Vagina (tissue), 2 donors: ENCODE results near the gene ADORA1. TPM values are rescaled to one million over a fixed set of nuclear protein-coding genes. Genes with fewer than 3 reads are reported as not detected.

ENCODE experiments used
- DNase-seq, 2 donors: peaks; one replicate each; pipeline ENCODE4 v3.0.0-alpha.2; 2017; ENCODE audit errors: extremely low spot score in 2 of 2
- H3K27ac ChIP-seq: fragments of 200-600 bp; sonication (generic); one replicate; pipeline ENCODE4 v1.5.1; 2019
- H3K27me3 ChIP-seq: fragments of 200-600 bp; sonication (generic); one replicate; pipeline ENCODE4 v1.5.1; 2019
- H3K36me3 ChIP-seq, 2 donors: fragments of 200-600 bp; sonication (generic); one replicate each; pipeline ENCODE4 v1.5.1; 2017 to 2019
- H3K4me1 ChIP-seq: fragments of 200-600 bp; sonication (generic); one replicate; pipeline ENCODE4 v1.5.1; 2019
- H3K4me3 ChIP-seq, 2 donors: fragments of 200-600 bp; sonication (generic); 1 replicate in 1 of 2; 2 replicates in 1 of 2; pipeline ENCODE4 v1.5.1; 2016 to 2019
- H3K9me3 ChIP-seq: fragments of 200-600 bp; sonication (generic); one replicate; pipeline ENCODE4 v1.5.1; 2019
- CTCF ChIP-seq, 3 experiments: fragments of 450-650 bp in 2 of 3; fragments of 200-600 bp in 1 of 3; sonication (generic) in 1 of 3; IDR thresholded peaks; one replicate each; pipeline ENCODE4 v1.5.1; 2017 to 2019; ENCODE audit warnings: antibody characterized with exemption in 3 of 3, mild to moderate bottlenecking in 2 of 3, moderate library complexity in 2 of 3
- POLR2A ChIP-seq, 2 donors: fragments of 450-650 bp; IDR thresholded peaks; one replicate each; pipeline ENCODE4 v1.6.1; 2017; ENCODE audit warnings: antibody characterized with exemption in 2 of 2, mild to moderate bottlenecking in 2 of 2, moderate library complexity in 2 of 2
- POLR2AphosphoS5 ChIP-seq, 2 donors: sonication (generic); formaldehyde crosslinking; IDR thresholded peaks; one replicate each; pipeline ENCODE4 v1.9.0; 2017; ENCODE audit warnings: antibody characterized with exemption in 2 of 2, mild to moderate bottlenecking in 2 of 2, low read depth in 1 of 2; ENCODE audit not compliant: insufficient read depth in 1 of 2
- intact Hi-C: fragments of 100-400 bp; cut with DNase I; formaldehyde crosslinking; loops from one replicate; pipeline ENCODE4 v1.15.1; 2023
- total RNA-seq: library from RNA; depleted of rRNA; stranded (reverse); fragments of >200 nt; gene quantifications from one replicate; pipeline ENCODE4 v1.2.3, GENCODE V29; 2016

ADORA1 gene
- total RNA-seq, 1 donor from 2014 or later: 5.2 TPM

DNA sequence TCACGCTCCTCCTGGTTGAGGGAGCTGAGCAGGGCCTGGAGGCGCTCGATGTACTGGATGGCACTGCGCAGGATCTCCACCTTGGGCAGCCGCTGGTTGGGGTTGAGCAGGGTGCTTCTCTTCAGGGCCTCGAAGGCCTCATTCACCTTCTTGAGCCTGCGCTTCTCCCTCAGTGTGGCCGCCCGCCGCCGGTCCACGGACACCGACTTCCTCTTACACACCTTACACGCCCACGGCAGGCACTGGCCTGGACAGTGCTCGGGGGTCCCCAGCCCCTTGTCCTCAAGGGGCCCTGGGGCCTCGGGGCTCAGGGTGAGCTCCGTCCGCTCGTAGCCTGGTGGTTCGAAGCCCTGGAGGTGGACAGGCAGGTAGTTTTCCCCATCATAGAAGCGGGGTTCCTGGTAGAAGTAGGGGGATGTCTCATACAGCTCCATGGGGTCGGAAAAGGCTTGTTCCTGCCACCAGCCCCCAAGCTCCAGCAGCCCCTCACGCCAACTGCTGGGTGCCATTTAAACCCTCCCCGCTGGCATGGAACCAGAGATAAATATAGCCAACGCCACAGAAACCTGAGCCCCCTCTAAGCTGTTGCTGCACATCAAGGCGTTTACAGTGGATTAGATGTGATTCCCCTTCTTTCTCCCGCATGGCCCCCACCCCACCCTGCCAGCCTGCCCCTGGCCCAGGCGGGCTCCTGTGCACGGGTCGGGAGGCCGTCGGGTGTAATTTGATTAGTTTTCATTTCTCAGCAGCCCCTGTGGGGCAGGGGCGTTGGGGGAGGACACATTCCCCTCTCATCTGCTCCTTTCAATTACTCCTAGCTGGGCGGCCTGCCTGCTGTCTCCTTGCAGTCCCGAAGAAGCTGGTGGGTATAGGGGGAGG is 41.8 kb upstream of the ADORA1 start, which contains the start of gene MYOG:
TSS of gene MYOG (minus strand) at position 485 of the 879 bp plus-strand sequence. CDS start at position 434, 51 bp downstream.
- intact Hi-C loops: no loop called here

DNA sequence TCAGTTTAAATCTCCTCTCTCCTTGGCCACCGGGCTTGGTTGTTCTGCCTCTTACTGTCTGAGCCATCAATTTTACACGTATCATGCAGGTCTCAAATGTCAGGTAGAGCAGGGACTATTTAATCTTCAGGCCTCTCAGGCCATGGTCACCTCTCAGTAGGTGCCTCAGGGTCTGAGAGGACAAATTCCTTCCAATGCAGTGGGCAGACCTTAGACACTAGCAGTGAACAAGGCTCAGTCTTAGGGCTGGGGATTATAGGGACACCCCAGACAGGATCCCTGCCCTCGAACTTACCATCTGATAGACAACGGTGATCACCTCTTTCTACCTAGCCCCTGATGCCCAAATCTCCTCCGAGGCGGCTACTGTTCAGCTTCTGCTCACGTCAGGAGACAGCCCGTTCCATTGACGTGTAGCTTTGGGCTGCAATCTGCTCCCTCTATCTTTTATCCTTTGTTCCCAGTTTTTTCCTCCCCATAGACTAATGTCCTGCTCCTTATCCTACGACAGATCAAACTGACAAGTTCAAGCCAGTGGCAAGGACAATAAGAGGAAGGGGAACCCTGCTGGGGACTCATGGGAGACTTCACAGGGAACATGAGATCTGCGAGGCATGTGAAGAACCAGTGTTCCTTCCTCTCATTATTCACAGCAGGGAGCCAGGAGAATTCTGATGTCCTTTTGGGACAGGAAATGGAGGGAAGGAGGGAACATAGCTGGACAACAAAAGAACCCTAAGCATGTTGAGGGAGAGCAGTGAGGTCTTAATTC is 40.3 kb upstream of the ADORA1 start:
- H3K27me3 ChIP-seq: no peaks in the 10 kb centered on the region
- no peaks in the 10 kb centered on the region for H3K36me3 ChIP-seq
- TF ChIP-seq CTCF (IDR thresholded peaks at IDR 0.05) (no peak), POLR2A (IDR thresholded peaks at IDR 0.05) (no peak), POLR2AphosphoS5 (IDR thresholded peaks at IDR 0.05; ENCODE audit: insufficient read depth in 1 of 2, low read depth in 1 of 2) (no peak)
- peak; percentile 27 to 61 for DNase-seq
- H3K27ac ChIP-seq: no peak overlapping the region
- intact Hi-C loops: no loop called here
- H3K4me1 ChIP-seq: no peaks in the 10 kb centered on the region
- H3K9me3 ChIP-seq: no peaks in the 10 kb centered on the region
- H3K4me3 ChIP-seq: no peak overlapping the region

More for the DNA sequence above, 41.8 kb upstream of the ADORA1 start, which contains the start of gene MYOG:
- no peaks in the 10 kb centered on the region for H3K36me3 ChIP-seq
- H3K4me1 ChIP-seq: no peaks in the 10 kb centered on the region
- no peak within 1 kb of the TSS for H3K27ac ChIP-seq
- no peak for TF ChIP-seq POLR2A (IDR thresholded peaks at IDR 0.05)
- no peak for TF ChIP-seq CTCF (IDR thresholded peaks at IDR 0.05)
- no peak for TF ChIP-seq POLR2AphosphoS5 (IDR thresholded peaks at IDR 0.05; ENCODE audit: insufficient read depth in 1 of 2, low read depth in 1 of 2)
- no peaks in the 10 kb centered on the region for H3K27me3 ChIP-seq
- H3K9me3 ChIP-seq: no peaks in the 10 kb centered on the region
- peak; percentile 60 to 87 for DNase-seq
- H3K4me3 ChIP-seq: no peak within 1 kb of the TSS

- no peaks in the 10 kb centered on the region for H3K36me3 ChIP-seq
- no peaks in the 10 kb centered on the region for H3K27me3 ChIP-seq
- H3K4me3 ChIP-seq: no peak overlapping the region
- peak; percentile 28 to 60 for DNase-seq
- H3K27ac ChIP-seq: no peak overlapping the region
- intact Hi-C loops: no loop called here
- no peak for TF ChIP-seq CTCF (IDR thresholded peaks at IDR 0.05)
- TF ChIP-seq POLR2A (IDR thresholded peaks at IDR 0.05): no peak
- TF ChIP-seq POLR2AphosphoS5 (IDR thresholded peaks at IDR 0.05; ENCODE audit: insufficient read depth in 1 of 2, low read depth in 1 of 2): no peak
- H3K4me1 ChIP-seq: no peaks in the 10 kb centered on the region
- H3K9me3 ChIP-seq: no peaks in the 10 kb centered on the region
These were observed 39.1 kb upstream of the ADORA1 start for GRCh38 chr1:203088441-203088840.

DNA sequence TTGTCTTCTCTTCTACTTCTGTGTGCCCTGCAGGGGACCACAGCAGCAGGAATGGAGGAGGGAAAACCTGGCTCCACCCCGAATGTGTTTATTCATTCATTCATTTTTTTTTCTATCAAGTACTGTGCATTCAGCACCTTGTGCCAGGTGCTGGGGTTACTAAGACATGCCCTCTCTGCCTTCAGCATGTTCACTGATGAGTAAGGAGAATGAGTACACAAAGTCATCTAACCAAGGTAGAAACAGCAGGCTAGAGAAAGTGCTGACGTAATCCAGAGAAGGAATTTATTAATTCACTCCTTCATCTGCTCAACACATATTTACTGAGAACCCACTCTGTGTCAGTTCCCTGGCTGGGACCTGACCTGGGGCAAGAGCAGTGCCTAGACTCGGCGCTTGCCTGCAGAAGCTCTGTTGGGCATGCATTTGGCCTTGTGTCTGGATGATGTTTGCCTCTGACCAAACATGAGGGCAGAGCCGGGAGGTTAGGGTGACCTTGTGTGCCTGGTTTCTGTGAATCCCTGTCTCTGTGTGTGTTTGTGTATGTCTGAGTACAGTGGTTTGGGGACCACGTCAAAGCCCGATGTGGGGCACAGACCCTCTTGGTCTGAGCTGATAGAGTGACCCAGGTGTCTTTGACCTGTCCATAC is 38.4 kb upstream of the ADORA1 start:
- Histone ChIP-seq H3K9me3 (no peaks in the 10 kb centered on the region), H3K4me3 (no peak overlapping the region), H3K27me3 (no peaks in the 10 kb centered on the region), H3K27ac (no peak overlapping the region), H3K4me1 (no peaks in the 10 kb centered on the region), H3K36me3 (no peaks in the 10 kb centered on the region)
- intact Hi-C loops: no loop called here
- peak in 1 of 2 donors; percentile 34 for DNase-seq
- TF ChIP-seq POLR2A (IDR thresholded peaks at IDR 0.05): no peak
- TF ChIP-seq CTCF (IDR thresholded peaks at IDR 0.05): no peak
- TF ChIP-seq POLR2AphosphoS5 (IDR thresholded peaks at IDR 0.05; ENCODE audit: insufficient read depth in 1 of 2, low read depth in 1 of 2): no peak
